Activated CD8-positive, alpha-beta memory T cell treated with anti-CD3 and anti-CD28 coated beads, Interleukin-2, amount 50 U/mL, for 1 hour (primary cell): ENCODE results near the gene NEGR1.

ENCODE experiments used
- DNase-seq: peaks from one replicate; pipeline ENCODE4 v3.0.0-alpha.2; 2020; ENCODE audit errors: extremely low read depth

Gene NEGR1

DNA sequence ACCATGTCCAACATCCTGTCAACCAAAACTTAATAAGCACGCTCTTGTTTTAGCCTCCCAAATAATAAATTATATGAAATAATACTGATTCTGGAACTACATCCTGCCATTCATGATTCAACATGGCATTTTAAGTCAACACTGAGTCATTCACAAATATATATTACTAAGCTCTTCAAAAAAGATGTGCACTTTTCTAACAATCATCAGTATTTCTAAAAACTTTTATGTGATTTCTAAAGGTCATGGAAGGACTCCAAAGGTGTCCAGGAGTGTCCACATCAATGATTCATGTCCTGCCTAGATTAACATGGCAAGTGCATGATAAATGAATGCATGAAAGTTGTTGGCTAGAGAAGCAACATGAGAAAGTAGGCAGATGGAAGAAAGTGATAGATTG is 51.6 kb downstream of the NEGR1 start:
- no peak for DNase-seq

DNA sequence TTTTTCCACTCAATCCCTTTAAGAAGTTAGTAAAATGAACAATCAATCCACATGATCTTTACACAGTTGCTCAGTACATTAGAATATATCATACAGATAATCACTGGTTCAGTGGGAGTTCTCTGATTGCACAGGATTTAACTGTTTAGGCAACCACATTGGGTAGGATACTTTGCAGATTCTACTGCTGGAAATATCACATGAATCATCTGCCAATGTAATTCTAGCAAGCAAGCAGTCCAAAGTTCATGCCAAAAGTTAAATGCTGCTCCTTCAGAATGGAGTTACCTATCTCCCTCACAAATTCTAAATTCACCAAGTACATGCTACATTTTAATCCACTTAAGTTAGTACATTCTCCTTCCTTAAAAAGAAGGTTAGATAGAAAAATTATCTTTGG is 52.4 kb downstream of the NEGR1 start:
- no peak for DNase-seq

DNA sequence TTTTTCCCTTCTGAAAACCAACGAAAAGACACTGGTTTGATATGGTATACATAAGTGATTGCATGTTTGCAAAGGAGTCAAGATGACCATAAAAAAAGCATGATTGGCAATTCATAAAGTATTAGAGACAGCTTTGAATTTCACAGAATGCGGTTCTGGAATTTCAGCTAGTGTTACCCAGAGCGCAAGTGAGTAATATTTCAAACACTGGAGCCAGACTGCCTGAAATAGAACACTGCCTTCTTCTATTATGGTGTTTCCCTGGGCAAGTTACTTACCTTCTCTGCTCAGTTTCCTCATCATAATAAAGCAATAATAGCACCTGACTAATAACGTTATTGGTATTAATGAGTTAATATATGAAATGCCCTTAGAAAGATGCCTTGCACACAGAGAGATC is 54.7 kb downstream of the NEGR1 start:
- no peak for DNase-seq

DNA sequence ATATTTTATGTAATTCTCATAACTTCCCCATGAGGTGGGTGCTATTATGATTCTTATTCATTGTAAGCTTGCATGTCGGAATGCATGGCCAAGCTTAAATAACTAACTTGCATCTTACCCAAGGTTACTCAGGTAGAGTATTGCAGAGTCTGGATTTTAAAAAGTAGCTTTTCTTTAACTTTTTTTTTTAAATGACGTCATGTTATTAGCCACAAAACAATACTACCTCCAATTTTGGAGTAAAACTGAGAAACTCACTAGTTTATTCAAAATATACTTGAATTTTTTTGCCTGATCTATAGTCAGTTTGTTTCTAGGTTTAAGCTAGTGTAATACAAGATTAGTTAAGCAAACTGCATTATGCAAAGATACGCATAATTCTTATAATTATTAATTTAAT is 57.8 kb downstream of the NEGR1 start:
- no peak for DNase-seq

DNA sequence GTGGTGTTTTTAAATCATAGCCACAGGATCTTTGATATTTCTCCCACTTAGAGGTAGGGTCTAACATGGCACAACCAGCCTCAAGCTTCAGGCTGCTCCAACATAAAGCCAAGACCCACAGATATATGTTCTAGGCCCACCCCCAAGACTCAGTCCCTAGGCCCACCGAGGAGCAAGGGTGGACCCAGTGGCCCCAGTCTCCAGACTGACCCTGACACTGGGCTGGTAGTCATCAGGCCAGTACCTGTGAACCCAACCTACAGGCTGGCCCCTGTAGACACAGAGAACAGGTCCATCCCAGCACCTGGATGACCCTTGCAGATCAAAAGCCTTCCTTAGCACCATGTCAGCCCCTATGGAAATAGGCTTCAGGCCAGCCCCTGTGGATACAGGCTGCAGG is 60.5 kb downstream of the NEGR1 start:
- no peak for DNase-seq

DNA sequence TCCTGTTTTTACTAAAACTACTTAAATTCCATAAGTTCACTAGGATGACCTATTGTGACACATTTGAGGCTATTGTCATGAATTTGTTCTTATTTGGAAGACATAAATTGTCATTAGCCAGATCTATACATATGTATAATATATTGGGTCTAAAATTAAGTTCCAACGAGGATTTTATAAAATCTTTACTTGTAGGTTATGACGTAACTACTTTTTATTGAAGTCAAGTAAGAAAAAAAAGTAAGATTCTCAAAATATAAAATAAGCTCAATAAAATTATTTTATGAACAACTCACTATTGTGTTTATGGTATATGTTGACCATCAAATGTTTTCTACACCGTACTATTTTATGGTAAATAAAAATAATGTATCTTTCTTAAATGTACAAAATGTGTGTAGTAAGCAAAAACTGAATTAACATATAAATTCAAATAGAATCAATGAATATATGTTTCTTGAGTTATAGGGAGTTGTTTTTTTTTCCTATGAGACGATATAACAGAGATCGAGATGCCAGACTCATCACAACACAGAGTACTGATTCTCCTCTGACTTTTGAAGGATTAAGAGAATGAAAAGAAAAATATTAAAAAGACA is 64.1 kb downstream of the NEGR1 start:
- no peak for DNase-seq

DNA sequence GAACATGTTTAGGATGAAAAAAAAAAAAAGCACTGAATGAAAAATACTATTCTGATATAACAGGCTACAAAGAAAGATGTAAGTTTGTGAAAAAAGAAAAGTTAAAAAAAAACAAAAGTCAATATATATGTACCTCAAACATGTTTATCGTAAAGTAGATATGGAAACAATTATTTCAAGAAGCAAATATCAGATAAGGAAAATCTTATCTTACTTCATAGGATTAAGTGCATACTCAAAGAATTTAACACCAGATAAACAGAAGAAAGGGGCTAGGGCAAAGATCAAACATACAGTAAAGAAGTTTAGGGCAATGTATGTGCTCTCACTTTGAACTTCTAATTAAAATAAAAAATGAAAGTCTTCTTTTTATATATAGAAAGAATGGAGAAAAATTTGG is 75.3 kb downstream of the NEGR1 start:
- no peak for DNase-seq

DNA sequence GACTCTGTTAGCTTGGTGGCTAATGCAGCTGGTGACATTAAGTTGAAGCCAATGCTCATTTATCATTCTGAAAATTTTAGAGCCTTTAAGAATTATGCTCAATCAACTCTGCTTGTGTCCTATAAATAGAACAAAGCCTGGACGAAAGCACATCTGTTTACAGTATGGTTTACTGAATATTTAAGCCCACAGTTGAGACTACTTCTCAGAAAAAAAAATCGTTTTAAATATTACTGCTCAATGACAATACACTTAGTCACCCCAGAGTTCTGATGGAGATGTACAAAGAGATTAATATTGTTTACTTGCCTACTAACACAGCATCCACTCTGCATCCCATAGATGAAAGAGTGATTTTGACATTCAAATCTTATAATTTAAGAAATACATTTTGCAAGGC is 79.6 kb downstream of the NEGR1 start:
- no peak for DNase-seq

DNA sequence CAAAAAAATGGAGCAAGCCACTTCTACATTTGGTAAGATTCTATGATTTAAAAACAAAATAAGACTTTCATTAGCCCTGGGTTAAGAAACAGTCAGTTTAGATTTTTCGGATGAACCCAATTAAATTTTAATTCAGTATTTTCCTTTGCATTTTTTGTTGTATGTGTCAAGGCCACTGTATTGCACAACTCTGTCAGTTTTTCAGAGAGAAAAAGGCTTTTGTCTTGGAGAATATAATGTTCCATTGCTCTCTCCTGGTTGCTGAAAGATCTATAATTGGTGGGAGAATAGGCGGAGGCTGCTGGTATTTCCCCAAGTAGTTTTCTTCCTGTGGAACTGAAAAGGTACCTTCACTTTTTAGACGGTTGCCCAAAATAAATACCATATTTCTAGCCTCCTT is 84.6 kb downstream of the NEGR1 start:
- DNase-seq, result no peak

DNA sequence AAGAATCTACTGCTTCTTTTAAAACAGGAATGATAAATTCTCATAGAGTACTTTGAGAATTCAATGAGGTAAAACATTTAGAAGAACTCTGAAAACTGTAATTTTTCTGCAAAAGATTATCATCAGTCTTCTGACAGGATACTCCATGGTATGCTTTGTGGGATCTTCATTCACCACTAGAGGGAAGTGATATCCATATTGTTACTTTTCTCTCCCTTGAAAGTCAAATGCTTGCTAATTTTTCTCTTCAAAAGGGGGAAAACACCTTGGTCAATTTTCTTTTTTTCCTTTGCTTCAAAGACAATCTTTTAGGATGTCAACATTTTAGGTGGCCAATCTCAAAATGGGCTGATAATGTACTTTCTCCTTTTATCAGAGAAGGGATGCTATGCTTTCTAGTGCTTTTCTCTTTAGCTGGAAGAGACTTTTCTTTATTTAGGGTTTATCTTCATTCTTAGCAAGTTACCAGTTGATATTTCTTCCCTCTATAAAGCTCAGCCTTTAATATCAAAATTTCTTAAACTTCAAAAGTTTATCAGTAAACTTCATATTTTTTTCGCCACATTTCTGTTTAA is 95.5 kb downstream of the NEGR1 start:
- no peak for DNase-seq

DNA sequence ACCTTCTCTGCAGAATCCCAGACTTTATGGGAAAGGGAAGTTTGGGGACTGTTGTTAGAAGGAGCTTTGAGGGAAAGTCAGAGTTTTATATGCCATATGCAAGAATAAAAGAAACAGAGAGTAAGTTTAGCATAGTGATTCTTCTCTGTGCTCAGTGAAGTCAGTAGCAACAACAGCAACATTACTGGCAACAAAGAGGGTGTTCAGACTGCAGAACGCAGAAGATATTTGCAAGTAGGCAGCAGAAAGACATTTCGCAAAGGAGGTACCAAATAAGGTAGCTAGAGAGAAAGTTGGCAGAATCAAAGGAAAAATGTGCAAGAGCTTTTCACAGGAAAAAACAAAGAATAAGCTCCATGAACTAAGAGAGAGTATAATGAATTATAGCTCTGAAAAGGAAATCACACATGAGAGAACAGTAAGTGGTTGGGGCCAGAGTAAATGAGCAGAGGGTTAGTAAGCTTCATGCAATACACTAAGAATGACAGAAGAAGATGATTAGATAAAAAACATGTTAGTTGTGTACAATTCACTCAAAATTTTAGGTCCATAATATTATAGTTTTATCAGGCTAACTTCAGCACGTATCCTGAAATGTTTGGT is 98.1 kb downstream of the NEGR1 start:
- DNase-seq, result no peak

DNA sequence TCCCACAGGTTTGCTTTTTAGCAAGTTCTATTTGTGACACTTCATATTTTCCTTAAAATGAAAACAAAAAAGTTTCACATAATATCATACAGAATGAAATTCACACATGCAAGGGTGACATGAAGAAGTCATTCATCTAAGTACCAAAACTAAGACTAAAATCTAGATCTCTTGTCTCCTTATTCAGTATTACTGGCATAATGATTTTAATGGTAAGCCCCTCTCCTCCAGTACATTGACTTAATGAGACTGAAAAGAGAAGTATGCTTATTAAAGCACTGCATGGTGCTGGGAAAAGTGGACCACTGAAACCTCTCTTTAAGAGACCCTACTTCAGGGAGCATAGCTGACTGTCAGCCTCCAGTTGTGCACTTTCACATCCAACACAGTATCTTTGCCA is 99.5 kb downstream of the NEGR1 start:
- no peak for DNase-seq

DNA sequence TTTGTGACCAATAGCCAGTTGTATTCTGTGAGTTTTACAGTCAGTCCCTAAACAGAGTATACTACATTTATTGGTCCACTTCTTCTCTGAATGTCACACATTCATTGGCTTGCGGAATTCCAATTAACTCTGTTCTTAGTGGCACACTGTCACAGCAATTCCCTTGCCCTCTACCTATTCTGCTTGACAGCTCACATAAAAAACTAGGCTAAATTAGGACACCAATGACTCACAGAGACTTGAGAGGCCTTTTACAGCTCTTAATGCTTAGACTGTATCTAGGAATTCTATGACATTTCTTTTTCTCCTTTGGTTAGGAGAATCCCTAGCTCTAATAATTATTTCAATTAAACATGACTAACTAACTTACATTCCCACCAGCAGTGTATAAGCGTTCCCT is 104.1 kb downstream of the NEGR1 start:
- DNase-seq, result no peak

DNA sequence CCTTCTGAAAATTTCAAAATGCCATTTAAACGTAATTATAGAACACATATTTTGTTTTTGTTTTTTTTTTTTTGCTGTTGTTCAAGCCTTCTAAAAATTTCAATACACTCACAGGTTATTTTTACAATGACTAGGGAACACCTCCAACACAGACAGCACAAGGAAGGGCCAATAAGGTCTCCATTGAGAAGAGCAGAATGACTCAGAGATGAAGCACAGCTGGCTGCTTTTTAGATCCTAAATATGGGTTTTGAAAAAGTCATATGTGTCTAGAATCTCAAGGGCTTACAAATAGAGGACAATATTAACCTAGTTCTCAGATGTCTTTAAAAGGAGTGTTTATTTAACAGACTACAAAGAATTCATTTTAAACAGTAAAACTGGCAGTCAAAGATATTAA is 104.6 kb downstream of the NEGR1 start:
- DNase-seq, result no peak

DNA sequence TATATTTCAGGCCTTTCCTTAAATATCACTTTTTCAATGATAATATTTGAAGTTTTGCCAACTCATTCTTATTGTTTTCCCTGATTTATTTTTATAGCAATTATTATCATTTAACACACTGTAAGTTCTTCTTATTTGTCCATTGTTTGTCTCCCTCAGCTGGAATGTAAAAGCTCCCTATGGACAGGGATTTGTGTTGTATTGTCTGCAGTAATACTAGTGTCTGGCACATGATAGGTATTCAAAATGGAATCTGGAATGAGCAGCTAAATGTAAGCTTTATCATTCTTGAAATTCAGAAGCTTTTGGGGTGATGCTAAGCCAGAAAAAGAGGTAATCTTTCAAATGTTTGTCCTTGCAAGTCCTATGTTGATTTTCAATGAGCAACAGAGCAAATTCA is 112.1 kb downstream of the NEGR1 start:
- no peak for DNase-seq

DNA sequence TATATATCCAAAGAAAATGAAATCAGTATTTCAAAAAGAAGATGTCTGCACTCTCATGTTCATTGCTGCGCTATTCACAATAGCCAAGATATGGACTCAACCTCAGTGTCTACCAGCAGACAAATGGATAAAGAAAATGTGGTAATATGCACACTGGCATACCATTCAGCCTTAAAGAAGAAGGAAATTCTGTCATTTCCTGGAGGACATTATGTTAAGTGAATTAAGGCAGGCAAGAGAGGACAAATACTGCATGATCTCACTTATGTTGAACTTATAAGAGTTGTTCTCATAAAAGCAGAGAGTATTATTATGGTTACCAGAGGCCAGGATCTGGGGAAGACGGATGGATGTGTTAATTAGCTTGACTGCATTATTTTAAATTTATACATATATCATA is 115.9 kb downstream of the NEGR1 start:
- DNase-seq, result no peak

DNA sequence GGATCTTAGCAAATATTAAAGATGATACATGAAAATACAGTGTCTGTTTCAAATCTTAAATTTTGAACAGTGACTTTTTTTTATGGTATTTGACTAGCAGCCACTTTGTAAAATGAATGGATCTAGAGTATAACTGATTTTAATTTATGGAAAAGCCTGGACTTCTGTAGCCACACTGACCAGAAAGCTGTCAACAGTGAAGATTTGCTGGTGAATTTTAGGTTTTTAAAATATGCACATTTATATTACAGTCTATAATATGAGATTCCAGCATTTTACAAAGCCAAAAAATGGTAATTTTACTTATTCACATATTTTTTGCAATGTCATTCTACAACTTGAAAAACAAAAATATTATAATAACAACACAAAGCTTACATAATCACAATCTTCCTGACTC is 131.8 kb downstream of the NEGR1 start:
- no peak for DNase-seq

DNA sequence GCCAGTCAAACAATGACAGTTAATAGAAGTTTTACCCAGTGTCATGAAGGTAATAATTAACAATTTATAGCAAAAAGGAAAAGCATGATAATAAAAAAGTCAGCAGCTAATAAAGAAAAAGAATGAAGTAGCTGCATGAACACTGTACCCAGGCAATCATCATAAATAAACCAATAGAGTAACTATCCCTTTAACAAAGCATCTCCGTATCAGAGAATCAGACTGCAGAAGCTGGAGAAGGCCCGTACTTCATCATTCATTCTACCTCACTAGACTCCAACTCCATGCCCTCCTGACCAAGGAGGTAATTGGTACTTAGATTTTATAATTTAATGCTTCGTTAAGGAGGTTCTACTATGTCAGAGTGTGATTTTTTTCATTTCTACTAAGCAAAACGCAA is 140.5 kb downstream of the NEGR1 start:
- no peak for DNase-seq

DNA sequence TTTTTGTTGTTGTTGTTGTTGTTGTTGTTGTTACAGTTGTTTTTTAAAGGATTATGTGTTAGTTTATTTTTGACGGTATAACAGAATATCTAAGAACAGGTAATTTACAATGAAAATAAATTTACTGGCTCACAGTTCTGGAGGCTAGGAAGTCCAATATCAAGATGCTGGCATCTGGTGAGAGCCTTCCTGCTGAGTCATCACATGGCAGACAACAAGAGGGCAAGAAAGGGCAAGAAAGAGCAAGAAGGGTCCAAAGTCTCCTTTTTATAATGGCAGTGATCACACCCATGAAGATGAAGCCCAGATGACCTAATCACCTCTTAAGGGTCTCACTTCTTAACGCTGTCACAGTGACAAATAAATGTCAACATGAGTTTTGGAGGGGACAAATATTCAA is 142.1 kb downstream of the NEGR1 start:
- no peak for DNase-seq

DNA sequence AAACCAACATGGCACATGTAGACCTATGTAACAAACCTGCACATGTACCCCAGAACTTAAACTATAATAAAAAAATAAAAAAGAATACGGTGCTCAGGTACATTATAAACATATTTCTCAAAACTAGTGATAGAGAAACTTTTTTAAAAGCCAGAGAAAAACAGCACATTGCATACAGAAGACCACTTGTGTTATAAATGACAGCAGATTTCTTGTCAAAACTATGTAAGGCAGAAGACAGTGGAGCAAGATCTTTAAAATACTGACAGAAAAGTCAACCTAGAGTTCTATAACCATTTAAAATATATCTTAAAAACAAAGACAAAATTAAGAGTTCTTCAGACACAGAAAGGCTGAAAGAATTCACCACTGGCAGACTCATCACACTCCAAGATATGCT is 144.7 kb downstream of the NEGR1 start:
- no peak for DNase-seq

DNA sequence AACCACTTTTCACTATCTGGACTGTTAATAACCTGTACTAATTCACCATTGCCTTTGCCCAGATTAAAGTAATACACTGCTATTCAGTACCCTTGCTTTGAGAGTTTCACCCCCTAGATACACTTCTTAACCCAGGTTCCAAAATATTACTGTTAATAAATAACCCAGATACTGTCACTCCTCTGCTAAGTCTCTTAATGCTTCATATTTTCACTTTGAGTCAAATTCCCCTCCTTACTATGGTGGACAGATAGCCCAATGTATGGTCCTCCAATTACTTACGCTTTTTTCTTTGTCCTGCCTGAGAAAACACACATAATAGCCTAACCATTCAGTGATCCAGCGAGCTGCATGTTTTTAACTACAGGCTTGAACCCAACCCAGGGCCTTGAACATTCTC is 152.5 kb downstream of the NEGR1 start:
- DNase-seq, result no peak

DNA sequence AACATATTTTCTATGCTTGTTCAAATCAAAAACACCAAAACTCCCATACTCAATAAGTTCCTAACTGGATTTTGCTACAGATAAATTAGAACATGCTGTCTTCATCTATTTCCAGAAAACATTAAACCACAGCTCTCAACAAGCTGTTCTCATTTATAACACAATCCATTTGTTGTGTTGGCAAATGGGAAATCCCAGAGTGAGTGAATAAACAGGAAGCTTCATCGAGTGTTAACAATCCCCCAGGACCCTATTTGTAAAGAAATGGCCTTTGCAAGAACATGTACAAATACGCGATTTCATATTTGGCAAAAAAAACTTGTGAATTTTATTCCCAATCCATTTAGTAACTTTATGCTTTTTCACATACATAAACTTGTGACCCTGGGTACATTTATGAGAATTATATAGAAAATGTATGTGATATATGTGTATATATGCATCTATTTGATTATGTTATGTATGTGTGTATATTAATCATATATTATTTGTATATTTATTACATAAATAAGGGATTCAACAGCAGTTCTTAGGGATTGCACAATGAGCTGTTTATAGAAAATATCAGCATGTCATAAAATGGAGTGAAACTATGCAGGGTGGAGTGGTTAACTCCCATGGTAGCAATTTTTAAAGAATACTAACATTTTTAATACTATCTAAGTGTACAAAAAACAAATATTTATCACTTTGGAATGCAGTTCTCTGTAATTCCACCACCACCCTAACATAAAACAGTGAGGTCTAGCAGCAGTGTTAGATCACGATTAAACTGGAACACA is 160.0 kb downstream of the NEGR1 start:
- no peak for DNase-seq

DNA sequence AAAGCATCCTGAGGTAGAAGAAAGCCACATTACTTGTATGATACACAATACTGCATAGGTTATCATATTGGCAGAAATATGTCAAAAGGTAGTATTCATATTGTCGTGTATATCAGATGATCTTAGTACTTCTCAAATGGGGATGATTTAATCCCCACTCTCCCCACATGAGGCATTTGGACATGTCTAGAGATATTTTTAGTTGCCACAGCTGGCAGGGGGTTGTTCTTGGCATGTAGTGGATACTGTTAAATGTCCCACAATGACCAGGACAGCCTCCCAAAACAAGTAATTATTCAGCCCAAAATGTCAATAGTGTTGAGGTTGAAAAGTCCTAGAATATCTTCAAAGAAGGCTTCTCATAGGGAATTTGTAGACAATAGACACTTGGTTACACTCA is 162.8 kb downstream of the NEGR1 start:
- DNase-seq, result no peak
